ENCODE data around the gene AFAP1L1. TPM values are rescaled to one million over a fixed set of nuclear protein-coding genes. Genes with fewer than 3 reads are reported as not detected.

The AFAP1L1 gene
- total RNA-seq, 1 donor from 2014 or later, result 24.7 TPM

DNA sequence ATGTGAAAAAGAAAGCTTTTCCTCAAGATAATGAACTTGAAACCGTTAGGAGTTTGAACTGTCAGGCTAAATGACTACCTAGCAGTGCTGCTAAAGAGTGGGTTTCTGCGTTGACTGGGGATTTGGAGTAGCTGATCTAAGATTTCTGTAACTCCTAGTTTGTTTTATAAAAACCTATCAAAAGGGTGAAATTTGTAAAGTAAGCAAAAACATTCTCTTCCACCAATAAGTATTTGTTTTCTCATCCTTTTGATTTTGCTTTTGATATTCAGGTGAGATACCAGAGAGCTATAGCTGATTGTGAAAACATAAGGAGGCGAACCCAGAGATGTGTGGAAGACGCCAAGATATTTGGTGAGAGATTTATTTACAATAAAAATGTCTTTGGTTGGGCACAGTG is 77.7 kb downstream of the AFAP1L1 start:
- intact Hi-C loops (cut with DNase I), result loop anchor here (10.0 kb wide), 1 partner anchor 205 kb away; the partner anchor contains the start of gene ABLIM3
- Histone ChIP-seq H3K4me1 (peaks cover 0 to 8% of the 10 kb centered on the region in 2 donors), H3K27me3 (no peaks in the 10 kb centered on the region), H3K36me3 (peaks cover 28 to 63% of the 10 kb centered on the region in 2 donors), H3K27ac (no peak overlapping the region), H3K9me3 (no peaks in the 10 kb centered on the region), H3K4me3 (no peak overlapping the region)
- TF ChIP-seq, protein P1, sequence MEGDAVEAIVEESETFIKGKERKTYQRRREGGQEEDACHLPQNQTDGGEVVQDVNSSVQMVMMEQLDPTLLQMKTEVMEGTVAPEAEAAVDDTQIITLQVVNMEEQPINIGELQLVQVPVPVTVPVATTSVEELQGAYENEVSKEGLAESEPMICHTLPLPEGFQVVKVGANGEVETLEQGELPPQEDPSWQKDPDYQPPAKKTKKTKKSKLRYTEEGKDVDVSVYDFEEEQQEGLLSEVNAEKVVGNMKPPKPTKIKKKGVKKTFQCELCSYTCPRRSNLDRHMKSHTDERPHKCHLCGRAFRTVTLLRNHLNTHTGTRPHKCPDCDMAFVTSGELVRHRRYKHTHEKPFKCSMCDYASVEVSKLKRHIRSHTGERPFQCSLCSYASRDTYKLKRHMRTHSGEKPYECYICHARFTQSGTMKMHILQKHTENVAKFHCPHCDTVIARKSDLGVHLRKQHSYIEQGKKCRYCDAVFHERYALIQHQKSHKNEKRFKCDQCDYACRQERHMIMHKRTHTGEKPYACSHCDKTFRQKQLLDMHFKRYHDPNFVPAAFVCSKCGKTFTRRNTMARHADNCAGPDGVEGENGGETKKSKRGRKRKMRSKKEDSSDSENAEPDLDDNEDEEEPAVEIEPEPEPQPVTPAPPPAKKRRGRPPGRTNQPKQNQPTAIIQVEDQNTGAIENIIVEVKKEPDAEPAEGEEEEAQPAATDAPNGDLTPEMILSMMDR (IDR thresholded peaks at IDR 0.05), result no peak
- no peak for DNase-seq (ENCODE audit: low spot score in 2 of 2)

DNA sequence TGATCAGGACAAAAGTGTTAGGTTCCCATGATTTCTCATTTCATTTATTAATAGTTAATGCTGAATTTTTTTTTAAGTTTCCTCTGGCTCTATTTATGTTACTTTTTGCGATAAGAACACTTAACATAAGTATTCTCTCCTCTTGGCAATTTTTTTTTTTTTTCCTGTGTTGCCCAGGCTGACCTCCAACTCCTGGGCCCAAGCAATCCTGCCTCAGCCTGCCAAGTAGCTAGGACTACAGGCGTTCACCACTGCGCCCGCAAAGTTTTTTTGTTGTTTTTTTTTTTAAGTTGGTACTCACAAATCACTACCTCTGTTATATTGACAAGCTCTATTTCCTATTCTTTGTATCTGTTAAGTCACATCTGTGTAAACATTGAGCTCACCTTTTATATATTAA is 80.5 kb downstream of the AFAP1L1 start:
- no peak overlapping the region for H3K4me3 ChIP-seq
- no peak overlapping the region for H3K27ac ChIP-seq
- TF ChIP-seq, protein P1 (IDR thresholded peaks at IDR 0.05), result no peak
- H3K27me3 ChIP-seq, result no peaks in the 10 kb centered on the region
- peaks cover 28 to 74% of the 10 kb centered on the region in 2 donors for H3K36me3 ChIP-seq
- DNase-seq (ENCODE audit: low spot score in 2 of 2), result no peak
- intact Hi-C loops (cut with DNase I), result no loop called here
- H3K4me1 ChIP-seq, result no peaks in the 10 kb centered on the region
- H3K9me3 ChIP-seq, result no peaks in the 10 kb centered on the region

DNA sequence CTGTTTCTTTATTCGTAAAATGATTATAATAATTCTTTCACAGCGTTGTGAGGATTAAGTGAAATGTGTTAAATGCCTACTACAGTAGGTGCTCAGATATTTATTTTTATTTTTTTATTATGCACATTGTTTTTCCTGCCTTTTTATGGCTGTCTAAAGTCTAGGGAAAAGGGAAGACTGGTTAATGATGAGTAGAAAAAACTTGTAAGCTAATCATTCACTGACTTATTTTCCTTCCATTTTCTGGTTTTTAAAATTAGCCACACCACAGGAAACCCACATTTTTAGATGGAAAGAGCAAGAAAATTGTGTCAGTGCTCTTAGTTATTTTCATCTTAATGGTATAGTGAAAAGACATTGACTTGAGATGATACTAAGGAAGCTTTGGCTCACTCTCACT is 82.3 kb downstream of the AFAP1L1 start:
- DNase-seq (ENCODE audit: low spot score in 2 of 2), result no peak
- H3K4me3 ChIP-seq, result no peak overlapping the region
- peaks cover 0 to 9% of the 10 kb centered on the region in 2 donors for H3K4me1 ChIP-seq
- TF ChIP-seq, protein P1 (IDR thresholded peaks at IDR 0.05), result no peak
- H3K36me3 ChIP-seq, result peaks cover 27 to 64% of the 10 kb centered on the region in 2 donors
- no peaks in the 10 kb centered on the region for H3K9me3 ChIP-seq
- H3K27me3 ChIP-seq, result no peaks in the 10 kb centered on the region
- no peak overlapping the region for H3K27ac ChIP-seq
- intact Hi-C loops (cut with DNase I), result no loop called here

DNA sequence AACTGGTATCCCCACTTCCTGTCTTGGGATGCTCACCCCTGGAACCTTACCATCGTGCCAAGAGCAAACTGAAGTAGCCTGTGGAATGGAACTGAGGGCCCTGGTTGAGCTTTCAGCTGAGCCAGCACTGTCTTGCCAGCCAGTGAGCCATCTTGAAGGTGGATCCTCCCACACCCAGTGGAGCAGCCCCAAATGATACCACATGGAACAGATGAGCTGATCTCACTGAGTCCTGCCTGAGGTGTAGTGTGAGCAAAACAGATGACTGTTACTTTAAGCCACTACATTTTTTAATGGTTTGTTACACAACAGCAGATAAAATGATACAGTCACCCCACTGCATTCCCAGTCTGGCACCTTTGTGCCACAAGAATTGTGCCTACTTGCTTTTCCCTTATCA is 84.0 kb downstream of the AFAP1L1 start:
- H3K4me3 ChIP-seq, result no peak overlapping the region
- DNase-seq (ENCODE audit: low spot score in 2 of 2), result no peak
- H3K27me3 ChIP-seq, result no peaks in the 10 kb centered on the region
- TF ChIP-seq, protein P1 (IDR thresholded peaks at IDR 0.05), result no peak
- no peaks in the 10 kb centered on the region for H3K9me3 ChIP-seq
- H3K27ac ChIP-seq, result no peak overlapping the region
- intact Hi-C loops (cut with DNase I), result no loop called here
- peaks cover 0 to 9% of the 10 kb centered on the region in 2 donors for H3K4me1 ChIP-seq
- peaks cover 11 to 46% of the 10 kb centered on the region in 2 donors for H3K36me3 ChIP-seq

DNA sequence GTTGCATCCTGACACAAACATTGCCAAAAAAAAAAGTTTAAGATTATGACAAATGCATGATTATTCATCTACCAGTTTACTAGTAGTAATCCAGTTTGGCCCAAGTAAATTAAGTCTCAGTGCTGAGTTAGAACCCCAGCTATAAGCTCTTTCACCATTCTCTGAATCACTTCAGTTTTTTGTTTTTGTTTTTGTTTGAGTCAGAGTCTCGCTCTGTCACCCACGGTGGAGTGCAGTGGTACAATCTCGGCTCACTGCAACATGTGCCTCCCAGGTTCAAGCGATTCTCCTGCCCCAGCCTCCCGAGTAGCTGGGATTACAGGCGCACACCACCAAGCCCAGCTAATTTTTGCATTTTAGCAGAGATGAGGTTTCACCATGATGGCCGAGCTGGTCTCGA is 84.7 kb downstream of the AFAP1L1 start:
- H3K27me3 ChIP-seq, result no peaks in the 10 kb centered on the region
- no peak overlapping the region for H3K4me3 ChIP-seq
- H3K36me3 ChIP-seq, result peaks cover 6 to 39% of the 10 kb centered on the region in 2 donors
- no peaks in the 10 kb centered on the region for H3K9me3 ChIP-seq
- TF ChIP-seq, protein P1 (IDR thresholded peaks at IDR 0.05), result no peak
- intact Hi-C loops (cut with DNase I), result no loop called here
- no peak overlapping the region for H3K27ac ChIP-seq
- H3K4me1 ChIP-seq, result peaks cover 0 to 9% of the 10 kb centered on the region in 2 donors
- DNase-seq (ENCODE audit: low spot score in 2 of 2), result no peak
